Stimulated activated CD4-positive, alpha-beta T cell treated with anti-CD3 and anti-CD28 coated beads, Interleukin-4, amount 100 ng/mL, for 24 hours (primary cell): ENCODE measurements around the gene LORICRIN.

Source experiments
- DNase-seq: peaks from one replicate; pipeline ENCODE4 v3.0.0-alpha.2; 2020

Gene LORICRIN

GRCh38 chr1:153251087-153251486 lies 8.4 kb upstream of the LORICRIN start:
- no peak for DNase-seq

- DNase-seq = no peak
These were observed 7.9 kb upstream of the LORICRIN start for GRCh38 chr1:153251562-153251961.

GRCh38 chr1:153251988-153252387 lies 7.5 kb upstream of the LORICRIN start:
- DNase-seq = no peak

- DNase-seq = no peak
These were observed 6.4 kb upstream of the LORICRIN start for GRCh38 chr1:153253076-153253475.

- no peak for DNase-seq
These were observed 5.8 kb upstream of the LORICRIN start for GRCh38 chr1:153253693-153254092.

GRCh38 chr1:153260585-153261280 lies 1.2 kb downstream of the LORICRIN start:
- DNase-seq = peak; percentile 6

- DNase-seq = peak; percentile 9
These were observed 2.0 kb downstream of the LORICRIN start for GRCh38 chr1:153261281-153262069.

- DNase-seq = no peak
These were observed 2.5 kb downstream of the LORICRIN start for GRCh38 chr1:153262070-153262366.

GRCh38 chr1:153262462-153263157 lies 3.1 kb downstream of the LORICRIN start:
- DNase-seq = no peak

GRCh38 chr1:153265457-153265856 lies 6.0 kb downstream of the LORICRIN start:
- no peak for DNase-seq

GRCh38 chr1:153271711-153272110 lies 12.2 kb downstream of the LORICRIN start:
- no peak for DNase-seq

- DNase-seq = no peak
These were observed 12.7 kb downstream of the LORICRIN start for GRCh38 chr1:153272186-153272585.

- DNase-seq = peak; percentile 43
These were observed 18.4 kb downstream of the LORICRIN start for GRCh38 chr1:153277852-153278251.

- no peak for DNase-seq
These were observed 29.3 kb downstream of the LORICRIN start for GRCh38 chr1:153288634-153289275.

- no peak for DNase-seq
These were observed 32.0 kb downstream of the LORICRIN start for GRCh38 chr1:153291514-153291913.

GRCh38 chr1:153292185-153292584 lies 32.7 kb downstream of the LORICRIN start:
- DNase-seq = no peak

- no peak for DNase-seq
These were observed 33.4 kb downstream of the LORICRIN start for GRCh38 chr1:153292740-153293479.

GRCh38 chr1:153293480-153293775 lies 33.9 kb downstream of the LORICRIN start:
- DNase-seq = no peak

- no peak for DNase-seq
These were observed 34.4 kb downstream of the LORICRIN start for GRCh38 chr1:153293851-153294250.

GRCh38 chr1:153302308-153302707 lies 42.8 kb downstream of the LORICRIN start:
- no peak for DNase-seq

- no peak for DNase-seq
These were observed 46.2 kb downstream of the LORICRIN start for GRCh38 chr1:153305682-153306081.

- no peak for DNase-seq
These were observed 47.1 kb downstream of the LORICRIN start for GRCh38 chr1:153306303-153307220.
